22Rv1 (cell line): ENCODE results near the gene CD34.

ENCODE experiments used
- H3K27ac ChIP-seq: fragments of 450-650 bp; 2 replicates; pipeline ENCODE4 v1.5.1; 2017
- CTCF ChIP-seq: fragments of 450-650 bp; IDR thresholded peaks from 2 replicates; pipeline ENCODE4 v1.5.1; 2017; ENCODE audit warnings: mild to moderate bottlenecking
- ZFX ChIP-seq: fragments of 450-650 bp; IDR thresholded peaks from 2 replicates; pipeline ENCODE4 v1.6.1; 2017; ENCODE audit warnings: antibody characterized with exemption, borderline replicate concordance

Gene CD34

DNA sequence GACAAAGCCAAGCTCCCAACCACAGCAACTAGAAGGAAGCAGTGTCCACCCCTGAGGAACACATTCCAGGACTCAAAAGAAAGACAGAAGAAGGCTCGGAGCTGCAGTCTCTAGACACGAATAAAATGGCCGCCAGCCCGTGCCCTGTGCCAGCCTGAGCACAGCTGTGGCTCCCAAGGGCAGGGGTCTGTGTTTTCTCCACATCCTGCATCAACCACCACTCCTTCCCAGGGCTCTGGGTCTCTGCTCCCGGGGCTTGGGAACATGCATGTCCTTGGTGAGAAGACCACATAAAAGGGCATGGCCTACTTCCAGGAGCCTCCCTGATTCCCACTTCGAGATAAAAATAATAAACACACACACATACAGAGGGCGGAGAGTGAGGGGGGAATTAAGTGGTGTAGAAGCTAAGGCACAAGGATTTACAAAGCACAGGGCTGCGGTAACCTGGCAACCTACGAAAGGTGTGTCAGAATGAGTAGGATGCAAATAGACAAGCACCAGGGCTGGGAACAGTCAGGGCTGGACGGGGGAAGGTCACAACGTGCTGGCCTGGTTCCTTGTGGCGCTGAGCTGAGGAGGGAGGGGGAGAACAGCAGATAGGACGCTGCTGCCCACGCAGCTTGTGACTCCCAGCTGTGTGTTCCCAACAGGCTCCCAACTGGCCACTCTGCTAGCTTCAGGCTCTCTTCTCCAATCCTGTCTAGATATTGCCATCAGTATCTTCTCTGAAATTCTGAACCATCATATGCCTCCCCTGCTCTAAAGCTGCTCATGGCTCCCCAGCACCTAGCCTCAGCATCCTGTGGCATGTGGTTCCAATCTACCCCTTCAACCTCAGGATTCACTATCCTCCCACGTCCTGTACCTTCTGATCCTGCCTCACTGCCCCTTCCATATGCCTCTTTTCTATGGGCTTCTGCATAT lies 72.5 kb downstream of the CD34 start:
- no peak for TF ChIP-seq ZFX
- no peak for TF ChIP-seq CTCF

DNA sequence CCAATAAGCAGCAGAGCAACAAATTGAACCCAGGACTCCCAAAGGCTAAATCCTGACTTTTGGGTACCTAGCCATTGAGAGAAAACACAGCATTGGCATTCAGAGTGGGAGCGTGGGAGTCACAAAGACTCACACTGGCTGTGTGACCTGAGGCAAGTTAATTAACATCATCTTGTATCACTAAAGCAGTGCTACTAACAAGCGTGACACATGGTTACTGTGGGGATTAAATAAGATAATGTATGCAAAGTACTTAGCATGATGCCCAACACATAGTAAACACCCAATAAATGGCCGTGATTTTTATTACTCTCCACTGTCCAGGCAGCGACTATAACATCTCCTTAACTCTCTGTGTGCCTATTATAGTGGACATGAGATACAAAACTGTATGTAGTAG lies 73.3 kb downstream of the CD34 start:
- no peak overlapping the region for H3K27ac ChIP-seq
- no peak for TF ChIP-seq CTCF
- no peak for TF ChIP-seq ZFX

More for the DNA sequence above, 72.5 kb downstream of the CD34 start:
- no peak overlapping the region for H3K27ac ChIP-seq

DNA sequence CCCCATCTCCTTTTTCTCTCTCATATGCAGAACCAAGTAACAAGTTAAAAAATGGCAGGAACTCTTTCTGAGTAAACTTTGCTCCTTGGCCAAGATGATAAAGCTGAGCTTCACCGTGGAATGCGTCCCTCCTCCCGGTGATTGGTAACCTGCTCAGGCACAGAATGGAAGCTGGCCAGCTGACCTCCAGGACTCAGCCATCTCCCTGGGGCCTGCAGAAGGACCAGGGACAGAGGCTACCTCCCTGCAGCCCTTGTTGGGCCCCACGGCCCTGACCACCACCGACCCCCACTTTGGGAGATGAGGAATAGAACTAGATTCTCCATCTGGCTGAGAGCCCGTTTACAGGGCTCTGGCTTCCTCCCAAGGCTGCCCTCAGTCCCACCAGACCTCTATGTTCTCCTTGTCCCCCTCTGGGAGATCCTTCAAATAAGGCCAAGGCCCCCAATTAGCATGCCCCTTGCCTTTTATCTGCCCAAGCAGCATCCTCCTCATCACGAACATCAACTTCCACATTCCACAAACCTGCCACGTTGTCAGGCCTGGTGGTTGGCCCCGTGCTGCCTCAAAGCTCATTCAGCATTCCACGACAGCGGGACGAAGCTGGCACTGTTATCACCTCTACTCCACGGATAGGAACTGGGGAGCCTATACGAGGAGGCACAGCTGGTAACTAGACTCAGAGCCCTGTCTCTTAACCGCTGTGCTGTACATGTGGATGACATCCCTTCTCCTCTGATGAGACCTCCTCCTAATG lies 74.2 kb downstream of the CD34 start:
- TF ChIP-seq ZFX (no peak), CTCF (no peak)
- no peak overlapping the region for H3K27ac ChIP-seq

DNA sequence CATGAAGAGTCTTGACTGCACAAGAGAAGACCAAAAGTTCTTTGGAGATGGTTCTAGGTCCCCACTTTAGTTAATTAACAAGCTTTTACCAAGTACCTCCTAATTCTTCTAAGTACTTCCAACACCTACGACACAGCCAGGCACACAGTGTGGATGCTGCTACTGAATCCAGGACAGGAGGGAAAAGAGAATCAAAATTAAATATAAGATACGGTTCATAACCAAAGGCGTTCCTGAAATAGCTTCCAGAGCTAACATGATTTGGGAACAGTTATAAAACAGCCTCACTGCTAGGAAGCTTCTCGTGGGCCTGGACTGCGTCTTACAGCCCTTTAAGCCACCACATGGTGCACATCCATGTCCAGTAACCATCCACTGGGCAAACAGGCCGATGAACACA lies 75.0 kb downstream of the CD34 start:
- TF ChIP-seq CTCF (no peak), ZFX (no peak)
- no peak overlapping the region for H3K27ac ChIP-seq

- no peak for TF ChIP-seq ZFX
- no peak for TF ChIP-seq CTCF
- H3K27ac ChIP-seq: no peak overlapping the region
Measured at GRCh38 chr1:207833956-207834660, 76.8 kb downstream of the CD34 start.

GRCh38 chr1:207833381-207833780 lies 77.5 kb downstream of the CD34 start:
- H3K27ac ChIP-seq: no peak overlapping the region
- TF ChIP-seq ZFX (no peak), CTCF (no peak)
